ENCODE measurements around the gene PPP2R1A.
A peak's percentile ranks its signal among the peaks of the same experiment; 100 is the strongest.
"Not testable (repeated sequence)": the region's sequence is repeated elsewhere in the genome, so short reads cannot be mapped to it uniquely, and the experiment has no call there.

The PPP2R1A gene

DNA sequence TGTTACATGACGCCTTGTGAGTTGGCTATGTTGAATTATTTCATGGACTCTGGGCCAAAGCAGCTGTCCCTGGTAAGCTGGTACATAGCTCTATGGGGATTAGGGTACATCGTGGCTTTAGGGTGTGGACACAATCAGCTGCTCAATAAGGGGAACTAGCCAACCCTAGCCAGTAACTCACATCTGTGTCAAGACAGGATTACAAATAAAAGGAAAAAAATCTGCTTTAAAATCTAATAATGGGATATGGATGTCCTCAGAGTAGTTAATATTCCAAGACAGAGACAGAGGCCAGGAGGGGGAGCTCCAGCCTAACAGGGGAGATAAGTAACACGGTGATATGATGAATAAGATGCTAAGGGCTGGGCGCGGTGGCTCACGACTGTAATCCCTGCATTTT, 58.4 kb downstream of the PPP2R1A start:
- DNase-seq, result peak; percentile 48 to 52

DNA sequence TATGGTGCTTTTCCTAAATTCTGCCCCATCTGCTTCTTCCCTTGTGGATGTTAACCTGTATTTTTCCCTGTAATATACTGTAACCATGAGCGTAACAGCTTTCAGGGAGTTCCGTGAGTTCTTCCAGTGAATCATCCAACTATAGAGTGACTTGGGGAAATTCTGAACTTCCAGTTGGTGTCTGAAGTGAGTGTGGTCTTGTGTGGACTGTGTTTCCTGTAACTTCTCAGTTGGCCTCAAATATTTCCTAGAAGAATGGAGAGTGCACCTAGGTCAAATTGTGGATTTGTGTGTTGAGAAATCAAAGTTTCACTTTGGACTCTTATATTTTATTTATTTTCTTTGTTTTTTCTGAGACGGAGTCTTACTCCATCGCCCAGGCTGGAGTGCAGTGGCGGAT, 68.6 kb downstream of the PPP2R1A start:
- DNase-seq, result no peak

DNA sequence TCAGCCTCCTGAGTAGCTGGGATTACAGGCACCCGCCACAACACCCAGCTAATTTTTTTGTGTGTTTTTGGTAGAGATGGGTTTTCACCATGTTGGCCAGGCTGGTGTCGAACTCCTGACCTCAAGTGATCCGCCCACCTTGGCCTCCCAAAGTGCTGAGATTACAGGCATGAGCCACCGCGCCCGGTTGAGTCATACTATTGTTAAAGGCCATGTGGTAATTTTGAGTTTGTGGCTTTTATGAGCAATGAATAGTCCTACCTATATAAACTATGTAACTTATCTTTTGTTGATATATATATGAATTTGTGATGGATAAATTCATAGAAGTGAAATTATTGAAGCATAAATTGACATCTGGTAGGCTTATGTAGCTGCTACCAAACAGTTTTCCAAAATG, 75.7 kb downstream of the PPP2R1A start:
- not testable (repeated sequence) for DNase-seq

DNA sequence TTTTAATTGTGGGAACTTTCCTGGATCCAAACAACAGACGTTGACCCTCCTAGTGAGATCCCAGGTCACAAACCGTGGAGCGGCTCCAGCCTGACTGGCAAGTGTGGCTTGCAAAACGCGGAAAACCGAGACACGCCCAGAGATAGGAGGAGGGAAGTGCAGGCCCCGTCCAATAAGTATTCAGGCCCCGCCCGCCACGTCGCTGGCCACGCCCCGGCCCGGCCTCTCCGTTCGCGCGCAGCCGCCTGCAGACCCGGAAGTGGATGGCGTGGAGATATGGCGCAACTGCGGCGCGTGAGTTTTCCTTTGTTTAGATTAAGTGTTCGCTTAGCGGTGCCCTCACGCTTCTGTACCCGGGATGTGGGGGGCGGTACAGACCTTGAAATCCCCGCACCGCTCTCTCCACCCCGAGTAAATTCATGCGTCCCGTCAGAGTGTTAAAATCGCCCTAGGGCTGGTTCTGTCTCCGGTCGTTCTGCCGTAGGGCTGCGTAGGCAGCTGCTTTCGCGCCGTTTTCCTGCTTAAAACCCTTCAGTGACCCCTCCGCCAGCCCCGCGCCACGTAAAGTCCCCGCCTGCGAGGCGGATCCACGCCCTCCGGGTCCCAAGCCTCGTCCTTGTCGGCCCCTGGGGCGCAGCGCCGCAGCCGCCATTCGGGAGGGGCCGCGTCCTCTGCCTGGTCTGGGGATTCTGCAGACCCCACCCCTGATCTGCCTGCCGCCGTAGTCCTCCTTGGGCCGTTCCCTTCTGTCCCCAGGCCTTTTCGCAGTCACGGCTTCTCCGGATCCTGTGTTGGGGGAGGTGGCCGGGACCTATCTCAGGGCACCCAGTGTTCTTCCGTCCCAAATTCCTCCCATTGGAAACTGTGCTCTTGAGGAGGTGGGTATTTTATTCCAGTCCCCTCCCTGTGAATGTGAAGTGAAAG, 79.7 kb downstream of the PPP2R1A start, which contains the start of gene ZNF766:
TSS of gene ZNF766 (plus strand) at position 250 of the 924 bp plus-strand sequence. CDS start at position 277, 27 bp downstream.
- DNase-seq, result peak; percentile 92 to 94

DNA sequence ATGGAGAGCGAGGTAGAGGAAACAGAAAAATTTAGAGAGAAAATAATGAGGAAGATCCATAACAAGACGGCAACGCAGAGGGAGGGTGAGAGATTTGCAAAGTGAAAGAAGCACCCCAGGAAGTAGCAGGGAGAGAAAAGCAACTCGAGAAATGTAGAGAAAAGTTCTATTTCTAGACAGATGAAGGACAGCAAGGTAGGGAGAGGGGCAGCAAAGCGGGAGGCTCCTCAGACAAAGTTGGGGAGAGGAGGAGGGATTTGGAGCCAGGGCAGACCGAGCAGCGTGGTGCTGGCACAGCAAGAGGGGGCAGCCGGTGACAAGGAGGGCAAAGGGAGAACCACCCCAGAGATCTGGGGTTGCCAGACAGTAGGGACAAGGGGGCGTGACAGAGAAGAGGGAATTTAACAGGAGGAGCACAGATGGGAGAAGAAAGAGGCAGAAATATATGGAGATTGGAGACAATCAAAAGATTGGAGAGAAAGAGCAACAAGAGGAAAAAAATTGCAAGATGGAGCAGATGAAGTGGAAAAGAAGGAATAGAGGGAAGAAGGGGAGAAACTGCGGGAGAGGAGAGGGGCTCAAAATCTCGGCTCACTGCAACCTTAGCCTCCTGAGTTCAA, 80.5 kb downstream of the PPP2R1A start:
- peak; percentile 15 to 29 for DNase-seq

DNA sequence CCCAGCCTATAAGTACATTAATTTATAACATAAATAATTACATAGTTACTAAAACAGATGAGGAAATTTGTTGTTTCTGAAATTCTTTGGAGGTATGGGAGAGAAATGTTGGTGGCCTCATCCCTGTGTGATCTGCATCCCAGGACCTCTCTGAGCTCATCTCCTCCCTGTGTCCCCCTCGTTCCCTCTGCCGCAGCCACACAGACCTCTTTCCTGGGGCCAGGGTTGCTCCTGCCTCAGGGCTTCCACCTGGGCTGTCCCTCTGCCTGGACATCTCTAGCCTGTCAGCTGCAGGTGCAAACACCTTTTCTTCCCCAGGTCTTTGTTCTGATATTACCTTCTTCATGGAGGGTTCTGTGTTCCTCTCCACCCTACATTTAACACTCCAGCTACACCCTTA, 83.4 kb downstream of the PPP2R1A start:
- no peak for DNase-seq

DNA sequence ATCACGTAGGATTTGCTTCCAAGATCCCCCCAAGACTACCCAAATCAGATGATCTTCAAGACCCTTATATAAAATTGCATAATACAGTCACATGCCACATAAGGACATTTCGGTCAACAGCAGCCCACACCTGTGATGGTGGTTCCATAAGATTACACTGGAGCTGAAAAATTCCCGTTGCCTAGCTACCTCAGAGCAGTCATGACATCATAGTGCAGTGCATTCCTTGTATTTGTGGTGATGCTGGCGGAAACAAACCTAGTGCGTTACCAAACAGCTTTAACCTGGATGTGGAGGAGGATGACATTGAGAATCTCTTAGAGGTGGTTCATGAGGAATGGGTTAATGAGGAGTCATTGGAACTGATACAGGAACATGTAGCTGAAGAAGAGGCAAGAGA, 84.3 kb downstream of the PPP2R1A start:
- DNase-seq, result no peak

DNA sequence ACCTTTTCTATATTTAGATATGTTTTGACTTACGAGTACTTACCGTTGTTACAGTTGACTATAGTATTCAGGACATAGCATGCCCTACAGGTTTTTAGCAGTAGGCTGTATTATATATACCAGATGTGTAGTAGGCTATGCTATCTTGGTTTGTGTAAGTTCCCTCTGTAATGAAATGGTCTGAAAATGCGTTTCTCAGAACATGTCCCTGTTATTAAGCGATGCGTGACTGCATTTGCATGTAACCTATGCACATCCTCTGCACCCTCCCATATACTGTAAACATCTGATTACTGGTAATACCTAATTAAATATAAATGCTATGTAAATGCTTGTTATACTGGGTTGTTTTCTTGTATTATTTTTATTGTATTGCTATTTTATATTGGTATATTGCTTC, 86.1 kb downstream of the PPP2R1A start:
- DNase-seq, result no peak

DNA sequence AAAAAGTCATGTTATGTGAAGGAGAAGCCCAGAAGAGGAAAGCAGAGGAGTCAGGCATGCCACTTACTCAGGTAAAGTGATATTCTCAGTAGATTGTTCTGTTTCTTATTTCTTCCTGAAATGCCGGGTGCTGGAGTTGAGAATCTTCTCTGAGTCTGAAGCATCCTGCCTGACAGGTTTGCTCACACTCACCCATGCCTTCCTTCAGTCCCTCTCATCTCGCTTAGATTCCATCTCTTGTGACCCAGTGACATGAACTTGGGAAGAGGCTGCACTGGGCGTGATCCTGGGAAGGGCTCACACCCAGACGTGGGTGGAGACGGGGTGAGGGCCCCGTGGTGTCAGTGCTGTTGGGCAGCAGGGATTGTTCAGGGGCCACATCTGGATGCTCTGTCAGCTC, 87.6 kb downstream of the PPP2R1A start:
- no peak for DNase-seq
